GM06990 (cell line): ENCODE results near the gene AQP5.

Experiments used
- DNase-seq: peaks from one replicate; pipeline ENCODE4 v3.0.0-alpha.2; 2011; ENCODE audit not compliant: insufficient read length; ENCODE audit errors: extremely low read depth
- H3K27me3 ChIP-seq: replicated peaks from 2 replicates; pipeline ENCODE4 v1.6.0; 2011; ENCODE audit warnings: low read length; ENCODE audit not compliant: control insufficient read depth, insufficient read depth
- H3K36me3 ChIP-seq: 2 replicates; pipeline ENCODE4 v1.5.1; 2011; ENCODE audit warnings: low read length; ENCODE audit not compliant: control insufficient read depth, insufficient read depth
- H3K4me3 ChIP-seq: replicated peaks from 2 replicates; pipeline ENCODE4 v1.5.1; 2011; ENCODE audit warnings: low read depth, mild to moderate bottlenecking, control low read depth, low read length
- CTCF ChIP-seq: IDR thresholded peaks from 2 replicates; pipeline ENCODE4 v1.5.1; 2011; ENCODE audit warnings: low read length, control low read depth, mild to moderate bottlenecking, inconsistent platforms; ENCODE audit not compliant: insufficient read depth, poor library complexity, severe bottlenecking

AQP5 gene

GRCh38 chr12:49952391-49953055, 9.1 kb upstream of the AQP5 start:
- TF ChIP-seq CTCF: no peak
- H3K36me3 ChIP-seq: no peaks in the 10 kb centered on the region
- H3K27me3 ChIP-seq: peaks cover 5% of the 10 kb centered on the region
- no peak overlapping the region for H3K4me3 ChIP-seq
- DNase-seq: no peak

GRCh38 chr12:49953151-49953550, 8.5 kb upstream of the AQP5 start:
- Histone ChIP-seq H3K4me3 (no peak overlapping the region), H3K27me3 (peaks cover 5% of the 10 kb centered on the region), H3K36me3 (no peaks in the 10 kb centered on the region)
- DNase-seq: no peak
- no peak for TF ChIP-seq CTCF

GRCh38 chr12:49953961-49954846, 7.5 kb upstream of the AQP5 start:
- no peak overlapping the region for H3K4me3 ChIP-seq
- no peak for TF ChIP-seq CTCF
- DNase-seq: no peak
- peaks cover 6% of the 10 kb centered on the region for H3K27me3 ChIP-seq
- H3K36me3 ChIP-seq: no peaks in the 10 kb centered on the region

- DNase-seq: no peak
- TF ChIP-seq CTCF: no peak
- Histone ChIP-seq H3K36me3 (no peaks in the 10 kb centered on the region), H3K4me3 (no peak overlapping the region), H3K27me3 (peaks cover 4% of the 10 kb centered on the region)
These were observed 6.5 kb upstream of the AQP5 start for GRCh38 chr12:49954863-49955830.

- no peak for TF ChIP-seq CTCF
- Histone ChIP-seq H3K27me3 (peaks cover 6% of the 10 kb centered on the region), H3K4me3 (no peak overlapping the region), H3K36me3 (no peaks in the 10 kb centered on the region)
- no peak for DNase-seq
These were observed 5.6 kb upstream of the AQP5 start for GRCh38 chr12:49955899-49956662.
